PC-9 (cell line): ENCODE data around the gene FBRSL1. TPM values are rescaled to one million over a fixed set of nuclear protein-coding genes. Genes with fewer than 3 reads are reported as not detected.

Experiments used
- BruUV-seq: library from RNA; stranded (reverse); fragments of 400-500 nt; replicated peaks from 2 replicates; lab custom pipeline; 2021; lab: Mats Ljungman, UMichigan
- CTCF ChIA-PET: fragments of 300-600 bp; sonication (Branson Sonifier 250); formaldehyde crosslinking; loops from one replicate; lab custom pipeline; 2022; ENCODE audit warnings: antibody characterized with exemption; lab: Charles Lee
- POLR2A ChIA-PET: fragments of 300-600 bp; sonication (Branson Sonifier 250); formaldehyde crosslinking; loops from one replicate; lab custom pipeline; 2022; ENCODE audit warnings: antibody characterized with exemption; ENCODE audit not compliant: unreplicated experiment; lab: Charles Lee
- DNase-seq, 2 experiments: peaks; one replicate each; pipeline versions ENCODE4 v3.0.0 to v3.0.0-alpha.2; 2015 to 2022; ENCODE audit warnings: mixed read lengths in 1 of 2
- H2AFZ ChIP-seq: fragments of 200-600 bp; sonication (generic); 2 replicates; pipeline ENCODE4 v1.8.1; 2017; ENCODE audit warnings: antibody characterized with exemption
- H3F3A ChIP-seq: fragments of 200-600 bp; sonication (generic); 2 replicates; pipeline ENCODE4 v1.8.1; 2017; ENCODE audit warnings: antibody characterized with exemption, mild to moderate bottlenecking, low read depth; ENCODE audit not compliant: insufficient read depth
- H3K27ac ChIP-seq: fragments of 200-600 bp; sonication (generic); 2 replicates; pipeline ENCODE4 v1.6.1; 2016; ENCODE audit warnings: mixed run types
- H3K27me3 ChIP-seq: fragments of 200-600 bp; sonication (generic); 2 replicates; pipeline ENCODE4 v1.6.1; 2016; ENCODE audit warnings: low read depth, mixed run types; ENCODE audit not compliant: insufficient read depth
- H3K36me3 ChIP-seq: fragments of 200-600 bp; sonication (generic); 2 replicates; pipeline ENCODE4 v1.6.1; 2016; ENCODE audit warnings: low read depth, mixed run types
- H3K4me1 ChIP-seq: fragments of 200-600 bp; sonication (generic); replicated peaks from 2 replicates; pipeline ENCODE4 v1.6.1; 2016; ENCODE audit warnings: mixed run types; ENCODE audit not compliant: insufficient read depth
- H3K4me2 ChIP-seq: fragments of 200-600 bp; sonication (generic); 2 replicates; pipeline ENCODE4 v1.6.1; 2017; ENCODE audit warnings: mixed run types
- H3K4me3 ChIP-seq: fragments of 200-600 bp; sonication (generic); 2 replicates; pipeline ENCODE4 v1.6.1; 2016; ENCODE audit warnings: mixed run types
- H3K79me2 ChIP-seq: fragments of 200-600 bp; sonication (generic); 2 replicates; pipeline ENCODE4 v1.6.1; 2017; ENCODE audit warnings: low read depth, mixed run types
- H3K9me2 ChIP-seq: fragments of 200-600 bp; sonication (generic); 2 replicates; pipeline ENCODE4 v1.8.1; 2017; ENCODE audit warnings: mild to moderate bottlenecking; ENCODE audit not compliant: insufficient read depth
- H3K9me3 ChIP-seq: fragments of 200-600 bp; sonication (generic); 2 replicates; pipeline ENCODE4 v1.8.1; 2016; ENCODE audit warnings: low read depth; ENCODE audit not compliant: insufficient read depth
- H4K20me1 ChIP-seq: fragments of 200-600 bp; sonication (generic); 2 replicates; pipeline ENCODE4 v1.8.1; 2017; ENCODE audit not compliant: insufficient read depth
- CTCF ChIP-seq: fragments of 200-600 bp; sonication (generic); conservative IDR thresholded peaks from 2 replicates; pipeline ENCODE4 v1.6.1; 2017; ENCODE audit warnings: mixed run types, antibody characterized with exemption, mild to moderate bottlenecking, moderate library complexity
- EZH2 ChIP-seq: fragments of 200-600 bp; sonication (generic); IDR thresholded peaks from 2 replicates; pipeline ENCODE4 v1.8.0; 2017; ENCODE audit warnings: antibody characterized with exemption, low read depth
- intact Hi-C: fragments of 100-400 bp; cut with micrococcal nuclease; formaldehyde crosslinking; loops from one replicate; pipeline ENCODE4 v1.10.0; 2022; ENCODE audit not compliant: unreplicated experiment
- total RNA-seq: library from RNA; stranded (reverse); gene quantifications from 2 replicates; pipeline ENCODE4 v1.2.3, GENCODE V29; 2021

FBRSL1 gene
- total RNA-seq, 1 experiment from 2014 or later: 59.5 TPM

- H3K4me1 ChIP-seq: no peaks in the 10 kb centered on the region
- H3K4me3 ChIP-seq: no peak overlapping the region
- no peak for DNase-seq
- H3K27me3 ChIP-seq: no peaks in the 10 kb centered on the region
- H4K20me1 ChIP-seq: peaks cover 35% of the 10 kb centered on the region
- H3K4me2 ChIP-seq: no peak overlapping the region
- ChIA-PET CTCF (no interaction called here), POLR2A (no interaction called here)
- no peaks in the 10 kb centered on the region for H3K9me2 ChIP-seq
- H3K27ac ChIP-seq: no peak overlapping the region
- H3K9me3 ChIP-seq: no peaks in the 10 kb centered on the region
- intact Hi-C loops: no loop called here
- H3K36me3 ChIP-seq: no peaks in the 10 kb centered on the region
- peaks cover 19% of the 10 kb centered on the region; the same call in 1 of the 2 replicates for H3F3A ChIP-seq
- H3K79me2 ChIP-seq: no peaks in the 10 kb centered on the region
- TF ChIP-seq EZH2: no peak
- TF ChIP-seq CTCF: no peak
- H2AFZ ChIP-seq: no peak overlapping the region
- BruUV-seq: no TSS peak
Observed at GRCh38 chr12:132537049-132537448, 47.1 kb downstream of the FBRSL1 start.

GRCh38 chr12:132537836-132538662, 48.1 kb downstream of the FBRSL1 start:
- Histone ChIP-seq H3K9me2 (no peaks in the 10 kb centered on the region), H3K36me3 (no peaks in the 10 kb centered on the region), H3K4me1 (no peaks in the 10 kb centered on the region), H2AFZ (no peak overlapping the region), H3K27ac (no peak overlapping the region), H4K20me1 (peaks cover 45% of the 10 kb centered on the region), H3F3A (peaks cover 19% of the 10 kb centered on the region; the same call in 1 of the 2 replicates), H3K4me3 (no peak overlapping the region), H3K4me2 (no peak overlapping the region), H3K9me3 (no peaks in the 10 kb centered on the region), H3K27me3 (no peaks in the 10 kb centered on the region), H3K79me2 (no peaks in the 10 kb centered on the region)
- intact Hi-C loops: no loop called here
- CTCF ChIA-PET: no interaction called here
- DNase-seq: no peak
- no peak for TF ChIP-seq EZH2
- no peak for TF ChIP-seq CTCF
- no TSS peak for BruUV-seq
- POLR2A ChIA-PET: interaction anchor here (0.6 kb wide), 1 partner anchor 9 kb away, joined by 5 read pairs; no protein-coding TSS in a partner anchor

GRCh38 chr12:132538663-132538990, 48.7 kb downstream of the FBRSL1 start:
- Histone ChIP-seq H4K20me1 (peaks cover 48% of the 10 kb centered on the region), H2AFZ (no peak overlapping the region), H3K9me2 (no peaks in the 10 kb centered on the region), H3K4me2 (no peak overlapping the region), H3K4me3 (no peak overlapping the region), H3K4me1 (no peaks in the 10 kb centered on the region), H3K27ac (no peak overlapping the region), H3K79me2 (no peaks in the 10 kb centered on the region), H3F3A (peaks cover 19% of the 10 kb centered on the region; the same call in 1 of the 2 replicates), H3K9me3 (no peaks in the 10 kb centered on the region), H3K36me3 (no peaks in the 10 kb centered on the region), H3K27me3 (no peaks in the 10 kb centered on the region)
- intact Hi-C loops: no loop called here
- CTCF ChIA-PET: no interaction called here
- no peak for DNase-seq
- no peak for TF ChIP-seq EZH2
- TF ChIP-seq CTCF: no peak
- no TSS peak for BruUV-seq
- POLR2A ChIA-PET: interaction anchor here (0.6 kb wide), 1 partner anchor 10 kb away, joined by 5 read pairs; no protein-coding TSS in a partner anchor
